ENCODE data around the gene PATL1.

DNA sequence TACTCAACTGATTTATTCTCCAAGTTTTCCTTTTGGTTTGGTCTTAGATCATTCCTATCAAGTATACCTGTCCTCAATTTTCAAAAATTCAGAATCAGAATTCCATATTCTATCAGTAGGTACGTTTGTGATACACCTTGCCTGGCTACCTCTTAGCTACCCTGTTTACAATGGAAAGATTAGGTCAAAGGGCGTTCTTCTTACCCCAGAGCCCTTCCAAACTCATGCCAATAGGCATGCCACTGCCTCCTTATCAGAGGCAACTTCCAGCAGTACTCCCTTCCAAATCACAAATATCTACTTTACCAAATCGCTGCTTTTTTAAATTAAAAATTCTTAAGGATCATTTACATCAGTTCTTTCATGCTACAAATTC, 1.0 kb downstream of the PATL1 start:
- TF ChIP-seq, protein P1, sequence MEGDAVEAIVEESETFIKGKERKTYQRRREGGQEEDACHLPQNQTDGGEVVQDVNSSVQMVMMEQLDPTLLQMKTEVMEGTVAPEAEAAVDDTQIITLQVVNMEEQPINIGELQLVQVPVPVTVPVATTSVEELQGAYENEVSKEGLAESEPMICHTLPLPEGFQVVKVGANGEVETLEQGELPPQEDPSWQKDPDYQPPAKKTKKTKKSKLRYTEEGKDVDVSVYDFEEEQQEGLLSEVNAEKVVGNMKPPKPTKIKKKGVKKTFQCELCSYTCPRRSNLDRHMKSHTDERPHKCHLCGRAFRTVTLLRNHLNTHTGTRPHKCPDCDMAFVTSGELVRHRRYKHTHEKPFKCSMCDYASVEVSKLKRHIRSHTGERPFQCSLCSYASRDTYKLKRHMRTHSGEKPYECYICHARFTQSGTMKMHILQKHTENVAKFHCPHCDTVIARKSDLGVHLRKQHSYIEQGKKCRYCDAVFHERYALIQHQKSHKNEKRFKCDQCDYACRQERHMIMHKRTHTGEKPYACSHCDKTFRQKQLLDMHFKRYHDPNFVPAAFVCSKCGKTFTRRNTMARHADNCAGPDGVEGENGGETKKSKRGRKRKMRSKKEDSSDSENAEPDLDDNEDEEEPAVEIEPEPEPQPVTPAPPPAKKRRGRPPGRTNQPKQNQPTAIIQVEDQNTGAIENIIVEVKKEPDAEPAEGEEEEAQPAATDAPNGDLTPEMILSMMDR (IDR thresholded peaks at IDR 0.05): no peak
- no peak for TF ChIP-seq POLR2A (IDR thresholded peaks at IDR 0.05)
